ENCODE measurements around the gene LPAR3. TPM values are rescaled to one million over a fixed set of nuclear protein-coding genes. Genes with fewer than 3 reads are reported as not detected.
A peak's percentile ranks its signal among the peaks of the same experiment; 100 is the strongest.
"Not testable (repeated sequence)": the region's sequence is repeated elsewhere in the genome, so short reads cannot be mapped to it uniquely, and the experiment has no call there.

The LPAR3 gene
- total RNA-seq, 2 donors from 2014 or later = 1.9 to 2.1 TPM

- DNase-seq = no peak
- peaks cover 5% of the 10 kb centered on the region for H3K4me1 Mint-ChIP-seq
- H3K9me3 ChIP-seq (ENCODE audit: control insufficient read depth, low read length, poor library complexity, severe bottlenecking) = no peaks in the 10 kb centered on the region
- H3K27me3 Mint-ChIP-seq = peaks cover 16% of the 10 kb centered on the region
- H3K4me3 Mint-ChIP-seq = no peak overlapping the region
- H3K27ac Mint-ChIP-seq = no peak overlapping the region
- ATAC-seq = no peak
- H3K36me3 Mint-ChIP-seq (ENCODE audit: low read depth) = no peaks in the 10 kb centered on the region
These were observed 27.2 kb upstream of the LPAR3 start for GRCh38 chr1:84920159-84920558.

DNA sequence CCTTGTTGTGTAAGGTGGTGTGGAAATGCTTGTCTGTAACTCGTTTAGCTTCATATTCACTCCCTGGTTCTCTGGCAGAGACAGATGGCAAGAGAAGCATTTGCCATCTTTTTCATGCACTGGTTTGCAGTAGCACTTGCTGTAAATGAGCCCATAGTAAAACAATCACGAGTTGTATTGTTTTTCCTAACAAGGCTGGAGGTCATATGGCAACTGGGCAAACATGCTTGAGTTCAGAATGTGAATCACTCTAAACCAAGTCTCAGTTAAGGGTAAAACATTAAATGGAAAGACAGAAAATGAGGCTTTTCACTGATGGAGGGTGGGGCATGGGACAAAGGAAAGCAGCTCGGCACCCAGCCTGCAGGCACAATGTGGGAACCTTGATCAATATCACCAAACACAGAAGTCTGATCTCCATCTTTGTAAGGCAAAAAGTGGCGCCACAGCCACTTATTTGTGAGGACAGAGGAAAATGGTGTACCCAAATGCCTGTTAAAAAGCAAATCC, 26.5 kb upstream of the LPAR3 start:
- H3K36me3 Mint-ChIP-seq (ENCODE audit: low read depth) = no peaks in the 10 kb centered on the region
- no peak for ATAC-seq
- no peak overlapping the region for H3K4me3 Mint-ChIP-seq

GRCh38 chr1:84918726-84919336, 25.8 kb upstream of the LPAR3 start:
- ATAC-seq = no peak
- no peak overlapping the region for H3K4me3 Mint-ChIP-seq

More for the DNA sequence above, 26.5 kb upstream of the LPAR3 start:
- H3K27me3 Mint-ChIP-seq = peaks cover 16% of the 10 kb centered on the region
- no peak overlapping the region for H3K27ac Mint-ChIP-seq
- H3K4me1 Mint-ChIP-seq = peaks cover 3% of the 10 kb centered on the region
- no peaks in the 10 kb centered on the region for H3K9me3 ChIP-seq (ENCODE audit: control insufficient read depth, low read length, poor library complexity, severe bottlenecking)
- no peak for DNase-seq

DNA sequence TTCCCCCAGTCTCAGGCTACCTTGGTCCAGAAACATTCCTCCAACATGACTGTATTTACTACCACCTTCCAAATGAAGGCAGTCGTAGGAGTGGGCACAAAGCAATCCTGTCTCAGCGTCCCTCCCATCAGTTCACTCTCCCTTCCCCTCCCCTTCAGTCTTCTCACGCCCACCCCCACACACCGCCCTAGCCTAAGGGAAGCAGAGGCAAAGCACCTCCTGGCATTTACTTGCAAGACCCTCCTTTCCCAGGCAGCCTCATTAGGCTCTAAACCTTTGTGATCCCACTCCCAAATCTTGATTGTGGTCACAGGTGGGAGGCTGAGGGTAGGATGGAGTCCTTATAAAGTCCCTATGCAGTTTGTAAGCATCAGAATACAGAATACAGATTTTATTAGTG, 23.9 kb upstream of the LPAR3 start:
- H3K27me3 Mint-ChIP-seq = peaks cover 16% of the 10 kb centered on the region
- H3K4me3 Mint-ChIP-seq = no peak overlapping the region
- ATAC-seq (no peak), DNase-seq (no peak)
- H3K9me3 ChIP-seq (ENCODE audit: control insufficient read depth, low read length, poor library complexity, severe bottlenecking) = no peaks in the 10 kb centered on the region
- peaks cover 3% of the 10 kb centered on the region for H3K4me1 Mint-ChIP-seq
- no peak overlapping the region for H3K27ac Mint-ChIP-seq
- H3K36me3 Mint-ChIP-seq (ENCODE audit: low read depth) = no peaks in the 10 kb centered on the region

More at GRCh38 chr1:84918726-84919336, 25.8 kb upstream of the LPAR3 start:
- Mint-ChIP-seq H3K27ac (no peak overlapping the region), H3K4me1 (peaks cover 3% of the 10 kb centered on the region), H3K36me3 (ENCODE audit: low read depth) (no peaks in the 10 kb centered on the region), H3K27me3 (peaks cover 16% of the 10 kb centered on the region)
- H3K9me3 ChIP-seq (ENCODE audit: control insufficient read depth, low read length, poor library complexity, severe bottlenecking) = no peaks in the 10 kb centered on the region
- no peak for DNase-seq

- H3K27me3 Mint-ChIP-seq = peaks cover 12% of the 10 kb centered on the region
- H3K36me3 Mint-ChIP-seq (ENCODE audit: low read depth) = no peaks in the 10 kb centered on the region
- H3K27ac Mint-ChIP-seq = no peak overlapping the region
- ATAC-seq = no peak
- no peaks in the 10 kb centered on the region for H3K9me3 ChIP-seq (ENCODE audit: control insufficient read depth, low read length, poor library complexity, severe bottlenecking)
- H3K4me1 Mint-ChIP-seq = no peaks in the 10 kb centered on the region
- DNase-seq = no peak
- H3K4me3 Mint-ChIP-seq = no peak overlapping the region
These were observed 20.5 kb upstream of the LPAR3 start for GRCh38 chr1:84913555-84913892.

- Mint-ChIP-seq H3K4me1 (no peaks in the 10 kb centered on the region), H3K27me3 (peaks cover 6% of the 10 kb centered on the region), H3K36me3 (ENCODE audit: low read depth) (no peaks in the 10 kb centered on the region), H3K4me3 (no peak overlapping the region), H3K27ac (no peak overlapping the region)
- DNase-seq (no peak), ATAC-seq (no peak)
- H3K9me3 ChIP-seq (ENCODE audit: control insufficient read depth, low read length, poor library complexity, severe bottlenecking) = no peaks in the 10 kb centered on the region
These were observed 19.9 kb upstream of the LPAR3 start for GRCh38 chr1:84912726-84913554.

DNA sequence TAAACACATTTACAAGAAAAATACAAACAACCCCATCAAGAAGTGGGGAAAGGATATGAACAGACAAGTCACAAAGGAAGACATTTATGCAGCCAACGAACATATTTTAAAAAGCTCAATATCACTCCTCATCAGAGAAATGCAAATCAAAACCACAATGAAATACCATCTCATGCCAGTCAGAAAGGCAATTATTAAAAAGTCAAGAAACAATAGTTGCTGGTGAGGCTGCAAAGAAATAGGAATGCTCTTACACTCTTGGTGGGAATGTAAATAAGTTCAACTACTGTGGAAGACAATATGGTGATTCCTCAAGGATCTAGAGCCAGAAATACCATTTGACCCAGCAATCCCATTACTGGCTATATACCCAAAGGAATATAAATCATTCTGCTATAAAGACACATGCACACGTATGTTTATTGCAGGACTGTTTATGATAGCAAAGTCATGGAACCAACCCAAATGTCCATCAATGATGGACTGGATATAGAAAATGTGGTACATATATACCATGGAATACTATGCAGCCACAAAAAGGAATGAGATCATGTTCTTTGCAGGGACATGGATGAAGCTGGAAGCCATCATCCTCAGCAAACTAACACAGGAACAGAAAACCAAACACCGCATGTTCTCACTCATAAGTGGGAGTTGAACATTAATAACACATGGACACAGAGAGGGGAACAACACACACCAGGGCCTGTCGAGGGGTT, 15.9 kb upstream of the LPAR3 start:
- ATAC-seq; H3K4me1 Mint-ChIP-seq; H3K27ac Mint-ChIP-seq; H3K4me3 Mint-ChIP-seq; H3K36me3 Mint-ChIP-seq (ENCODE audit: low read depth); DNase-seq; H3K9me3 ChIP-seq (ENCODE audit: control insufficient read depth, low read length, poor library complexity, severe bottlenecking): not testable (repeated sequence)
- H3K27me3 Mint-ChIP-seq = peaks cover 24% of the 10 kb centered on the region

DNA sequence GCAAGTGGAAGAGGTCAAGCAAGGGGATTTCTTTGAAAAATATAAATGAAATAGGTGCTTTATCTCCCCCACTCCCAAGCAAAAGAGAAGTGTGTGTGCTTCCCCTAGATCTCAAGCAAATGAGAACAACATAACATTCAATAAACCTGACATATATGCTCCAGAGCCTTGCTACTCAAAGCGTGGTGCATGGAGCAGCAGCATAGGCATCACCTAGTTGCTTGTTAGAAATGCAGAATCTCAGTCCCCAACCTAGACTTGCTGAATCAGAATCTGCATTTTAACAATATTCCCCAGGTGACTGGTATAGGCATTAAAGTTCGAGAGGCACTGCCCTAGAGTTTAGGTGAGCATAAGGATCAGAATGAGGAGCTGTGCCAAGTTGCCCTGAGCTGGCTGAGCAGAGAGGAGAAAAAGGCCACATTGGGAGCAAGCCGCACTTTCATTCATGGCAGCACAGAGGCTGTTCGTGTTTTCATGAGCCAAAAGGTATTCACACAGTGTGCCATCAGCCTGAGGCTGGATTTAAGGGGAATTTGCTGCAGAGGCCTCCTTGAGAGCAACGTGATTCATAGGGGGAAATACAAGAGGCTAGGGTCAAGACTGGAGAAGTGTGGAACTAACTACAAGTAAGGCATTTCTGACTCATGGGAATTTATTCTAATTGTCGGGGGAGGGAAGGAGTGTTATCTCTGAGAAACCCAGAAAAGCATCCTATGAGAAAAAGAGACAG, 14.3 kb upstream of the LPAR3 start:
- no peak overlapping the region for H3K4me3 Mint-ChIP-seq
- H3K36me3 Mint-ChIP-seq (ENCODE audit: low read depth) = peaks cover under 1% of the 10 kb centered on the region
- DNase-seq (no peak), ATAC-seq (no peak)
- no peaks in the 10 kb centered on the region for H3K9me3 ChIP-seq (ENCODE audit: control insufficient read depth, low read length, poor library complexity, severe bottlenecking)
- no peak overlapping the region for H3K27ac Mint-ChIP-seq
- peaks cover 24% of the 10 kb centered on the region for H3K27me3 Mint-ChIP-seq
- no peaks in the 10 kb centered on the region for H3K4me1 Mint-ChIP-seq

DNA sequence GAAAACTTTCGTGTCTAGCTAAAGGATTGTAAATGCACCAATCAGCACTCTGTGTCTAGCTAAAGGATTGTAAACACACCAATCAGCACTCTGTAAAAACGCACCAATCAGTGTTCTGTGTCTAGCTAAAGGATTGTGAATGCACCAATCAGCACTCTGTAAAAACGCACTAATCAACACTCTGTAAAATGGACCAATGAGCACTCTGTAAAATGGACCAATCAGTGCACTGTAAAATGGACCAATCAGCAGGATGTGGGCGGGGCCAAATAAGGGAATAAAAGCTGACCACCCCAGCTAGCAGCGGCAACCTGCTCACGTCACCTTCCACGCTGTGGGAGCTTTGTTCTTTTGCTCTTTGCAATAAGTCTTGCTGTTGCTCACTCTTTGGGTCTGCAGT, 9.7 kb upstream of the LPAR3 start:
- not testable (repeated sequence) for H3K9me3 ChIP-seq (ENCODE audit: control insufficient read depth, low read length, poor library complexity, severe bottlenecking); H3K27ac Mint-ChIP-seq; H3K4me3 Mint-ChIP-seq; H3K36me3 Mint-ChIP-seq (ENCODE audit: low read depth); H3K4me1 Mint-ChIP-seq; ATAC-seq; DNase-seq
- H3K27me3 Mint-ChIP-seq = peaks cover 26% of the 10 kb centered on the region

DNA sequence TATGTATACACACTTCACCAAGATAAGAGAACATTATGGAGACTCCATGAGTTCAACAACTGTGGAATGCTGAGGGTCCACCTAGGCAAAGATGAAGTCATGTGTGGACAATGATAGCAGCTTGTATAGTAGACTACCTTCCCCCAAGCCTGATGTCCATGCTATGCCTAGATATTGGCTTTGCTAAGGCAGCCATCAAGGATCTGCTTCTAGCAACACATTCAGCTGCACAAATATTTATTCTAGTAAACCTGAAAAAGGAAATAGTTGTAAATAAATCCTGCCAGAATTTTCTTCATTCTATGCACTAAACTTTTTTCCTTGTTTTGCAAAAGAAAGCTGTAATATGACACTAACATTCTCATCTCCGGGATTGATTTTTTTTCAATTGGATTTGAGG, 7.0 kb upstream of the LPAR3 start:
- Mint-ChIP-seq H3K27ac (no peak overlapping the region), H3K4me3 (no peak overlapping the region), H3K4me1 (no peaks in the 10 kb centered on the region), H3K27me3 (peaks cover 32% of the 10 kb centered on the region), H3K36me3 (ENCODE audit: low read depth) (peaks cover 2% of the 10 kb centered on the region)
- DNase-seq (no peak), ATAC-seq (no peak)
- no peaks in the 10 kb centered on the region for H3K9me3 ChIP-seq (ENCODE audit: control insufficient read depth, low read length, poor library complexity, severe bottlenecking)

DNA sequence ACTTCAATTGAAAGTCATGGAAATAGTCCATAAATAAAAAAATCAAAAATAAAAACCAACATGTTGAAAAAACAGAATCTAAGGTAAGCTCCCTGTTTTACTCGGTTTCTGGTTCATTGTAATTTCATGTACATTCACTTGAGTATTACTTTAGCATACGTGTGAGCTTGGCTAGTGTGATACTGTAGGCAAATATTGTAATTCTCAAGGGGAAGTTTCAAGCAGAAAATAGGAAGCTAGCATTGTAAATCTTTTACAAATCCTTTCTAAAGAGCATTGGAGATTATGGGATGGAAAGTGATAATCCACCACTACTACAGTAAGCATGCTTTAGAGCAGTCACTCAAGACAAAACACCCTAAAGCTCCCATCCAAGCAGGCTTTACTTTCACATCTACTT, 3.3 kb upstream of the LPAR3 start:
- DNase-seq (no peak), ATAC-seq (no peak)
- Mint-ChIP-seq H3K36me3 (ENCODE audit: low read depth) (peaks cover 6% of the 10 kb centered on the region), H3K27ac (no peak overlapping the region), H3K4me1 (peaks cover 10% of the 10 kb centered on the region), H3K27me3 (peaks cover 48% of the 10 kb centered on the region), H3K4me3 (no peak overlapping the region)
- no peaks in the 10 kb centered on the region for H3K9me3 ChIP-seq (ENCODE audit: control insufficient read depth, low read length, poor library complexity, severe bottlenecking)

DNA sequence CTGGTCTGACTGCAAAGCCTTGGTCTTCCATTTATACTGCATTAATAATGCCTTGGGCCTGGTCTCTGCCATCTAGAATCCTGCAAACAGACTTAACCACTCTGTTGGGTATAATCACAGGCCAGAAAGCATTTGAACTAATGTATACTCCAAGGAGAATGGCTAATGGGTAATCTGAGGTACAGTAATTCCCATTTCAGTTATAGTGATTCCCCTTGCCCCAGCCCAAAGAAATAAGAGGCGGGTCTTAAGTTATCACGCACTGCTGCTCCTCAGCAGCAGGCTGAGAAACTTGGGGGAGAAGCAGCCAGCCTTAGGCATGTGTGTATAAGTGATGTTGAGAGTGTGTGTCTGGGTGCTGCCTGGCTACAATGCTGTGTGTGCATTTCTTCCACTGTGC, 2.4 kb downstream of the LPAR3 start:
- no peak overlapping the region for H3K27ac Mint-ChIP-seq
- peaks cover 6% of the 10 kb centered on the region for H3K36me3 Mint-ChIP-seq (ENCODE audit: low read depth)
- DNase-seq = no peak
- no peak for ATAC-seq
- peaks cover 18% of the 10 kb centered on the region for H3K4me1 Mint-ChIP-seq
- no peak overlapping the region for H3K4me3 Mint-ChIP-seq
- H3K9me3 ChIP-seq (ENCODE audit: control insufficient read depth, low read length, poor library complexity, severe bottlenecking) = no peaks in the 10 kb centered on the region
- H3K27me3 Mint-ChIP-seq = peaks cover 36% of the 10 kb centered on the region

DNA sequence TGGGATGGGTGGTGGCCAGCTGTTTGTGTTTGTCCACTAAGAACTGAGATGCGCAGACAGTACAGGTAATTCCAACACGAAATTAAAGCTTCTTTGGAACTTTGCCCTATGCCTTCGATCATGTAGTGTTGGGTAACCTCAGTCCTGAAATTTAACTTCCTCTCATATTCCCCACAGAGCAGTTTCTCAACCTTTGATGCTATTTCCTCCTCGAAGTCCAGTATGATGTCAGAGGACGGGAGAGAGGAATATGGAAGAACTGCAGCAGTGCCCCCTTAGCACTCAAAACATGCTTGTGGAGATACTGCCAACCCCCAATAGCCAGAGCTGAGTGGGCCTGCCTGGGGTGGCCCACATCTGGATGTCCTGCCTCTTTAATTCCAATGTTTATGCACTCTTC, 3.6 kb downstream of the LPAR3 start:
- DNase-seq (no peak), ATAC-seq (no peak)
- H3K36me3 Mint-ChIP-seq (ENCODE audit: low read depth) = peaks cover 3% of the 10 kb centered on the region
- H3K4me3 Mint-ChIP-seq = no peak overlapping the region
- H3K27ac Mint-ChIP-seq = peak overlapping the region; percentile 53
- peaks cover 18% of the 10 kb centered on the region for H3K4me1 Mint-ChIP-seq
- H3K27me3 Mint-ChIP-seq = peaks cover 35% of the 10 kb centered on the region
- no peaks in the 10 kb centered on the region for H3K9me3 ChIP-seq (ENCODE audit: control insufficient read depth, low read length, poor library complexity, severe bottlenecking)
